Measurements from ENCODE around the gene GPR21. TPM values are rescaled to one million over a fixed set of nuclear protein-coding genes. Genes with fewer than 3 reads are reported as not detected.

Gene GPR21
- total RNA-seq, 2 experiments from 2014 or later, result 0.45 TPM; not detected in 1

- peaks cover 1% of the 10 kb centered on the region for H3K4me1 Mint-ChIP-seq (ENCODE audit: low read depth)
- H3K4me3 Mint-ChIP-seq, result no peak overlapping the region
- intact Hi-C loops (cut with micrococcal nuclease), result no loop called here
- H3K36me3 Mint-ChIP-seq (ENCODE audit: low read depth), result peaks cover 5% of the 10 kb centered on the region
- ChIA-PET CTCF (interaction anchor here (1.2 to 2.0 kb wide), 5 partner anchors 8 to 281 kb away, joined by 3 to 9 read pairs (median 5); no protein-coding TSS in a partner anchor), POLR2A (interaction anchor here (1.5 kb wide), 1 partner anchor 9 kb away, joined by 3 read pairs; no protein-coding TSS in a partner anchor)
- DNase-seq (no peak), ATAC-seq (no peak)
- no peaks in the 10 kb centered on the region for H3K9me3 Mint-ChIP-seq
- no peak for TF ChIP-seq CTCF (IDR thresholded peaks at IDR 0.05)
- H3K27ac Mint-ChIP-seq, result no peak overlapping the region
- H3K27me3 Mint-ChIP-seq, result no peaks in the 10 kb centered on the region
Observed at GRCh38 chr9:123073441-123073840, 40.0 kb downstream of the GPR21 start.

- intact Hi-C loops (cut with micrococcal nuclease), result no loop called here
- POLR2A ChIA-PET, result interaction anchor here (1.5 kb wide), 1 partner anchor 10 kb away, joined by 3 read pairs; no protein-coding TSS in a partner anchor
- TF ChIP-seq CTCF (IDR thresholded peaks at IDR 0.05), result no peak
- Mint-ChIP-seq H3K27me3 (no peaks in the 10 kb centered on the region), H3K4me1 (ENCODE audit: low read depth) (no peaks in the 10 kb centered on the region), H3K4me3 (no peak overlapping the region), H3K9me3 (no peaks in the 10 kb centered on the region), H3K36me3 (ENCODE audit: low read depth) (peaks cover 10% of the 10 kb centered on the region), H3K27ac (no peak overlapping the region)
- ATAC-seq (no peak), DNase-seq (no peak)
- CTCF ChIA-PET, result interaction anchor here (1.2 to 2.0 kb wide), 5 partner anchors 8 to 280 kb away, joined by 3 to 9 read pairs (median 5); no protein-coding TSS in a partner anchor
Observed at GRCh38 chr9:123073991-123074422, 40.5 kb downstream of the GPR21 start.

GRCh38 chr9:123074628-123075027 lies 41.2 kb downstream of the GPR21 start:
- intact Hi-C loops (cut with micrococcal nuclease), result no loop called here
- H3K27ac Mint-ChIP-seq, result no peak overlapping the region
- H3K4me1 Mint-ChIP-seq (ENCODE audit: low read depth), result no peaks in the 10 kb centered on the region
- DNase-seq, result no peak
- ChIA-PET POLR2A (interaction anchor here (1.5 kb wide), 1 partner anchor 10 kb away, joined by 3 read pairs; no protein-coding TSS in a partner anchor), CTCF (interaction anchor here (0.8 to 2.0 kb wide), 5 partner anchors 10 to 281 kb away, joined by 3 to 9 read pairs (median 3); no protein-coding TSS in a partner anchor)
- no peaks in the 10 kb centered on the region for H3K27me3 Mint-ChIP-seq
- no peaks in the 10 kb centered on the region for H3K9me3 Mint-ChIP-seq
- no peak for ATAC-seq
- no peak overlapping the region for H3K4me3 Mint-ChIP-seq
- no peak for TF ChIP-seq CTCF (IDR thresholded peaks at IDR 0.05)
- peaks cover 12% of the 10 kb centered on the region for H3K36me3 Mint-ChIP-seq (ENCODE audit: low read depth)

- H3K27ac Mint-ChIP-seq, result no peak overlapping the region
- TF ChIP-seq CTCF (IDR thresholded peaks at IDR 0.05), result no peak
- H3K9me3 Mint-ChIP-seq, result no peaks in the 10 kb centered on the region
- no peak for DNase-seq
- no peaks in the 10 kb centered on the region for H3K27me3 Mint-ChIP-seq
- peaks cover 9% of the 10 kb centered on the region for H3K36me3 Mint-ChIP-seq (ENCODE audit: low read depth)
- ChIA-PET CTCF (interaction anchor here (0.8 to 3.8 kb wide), 7 partner anchors 9 to 269 kb away, joined by 3 to 63 read pairs (median 4); no protein-coding TSS in a partner anchor), POLR2A (interaction anchor here (1.0 kb wide), 1 partner anchor 13 kb away, joined by 3 read pairs; no protein-coding TSS in a partner anchor)
- intact Hi-C loops (cut with micrococcal nuclease), result loop anchor here (5.0 to 10.0 kb wide), 2 partner anchors 144 to 272 kb away; no protein-coding TSS in a partner anchor
- H3K4me1 Mint-ChIP-seq (ENCODE audit: low read depth), result no peaks in the 10 kb centered on the region
- ATAC-seq, result no peak
- H3K4me3 Mint-ChIP-seq, result no peak overlapping the region
Observed at GRCh38 chr9:123080444-123080843, 47.0 kb downstream of the GPR21 start.

- POLR2A ChIA-PET, result no interaction called here
- intact Hi-C loops (cut with micrococcal nuclease), result loop anchor here (5.0 to 10.0 kb wide), 2 partner anchors 143 to 270 kb away; no protein-coding TSS in a partner anchor
- no peaks in the 10 kb centered on the region for H3K9me3 Mint-ChIP-seq
- peaks cover 9% of the 10 kb centered on the region for H3K36me3 Mint-ChIP-seq (ENCODE audit: low read depth)
- CTCF ChIA-PET, result interaction anchor here (0.8 to 3.8 kb wide), 10 partner anchors 8 to 318 kb away, joined by 3 to 63 read pairs (median 4); no protein-coding TSS in a partner anchor
- H3K4me3 Mint-ChIP-seq, result no peak overlapping the region
- H3K27me3 Mint-ChIP-seq, result no peaks in the 10 kb centered on the region
- peak; percentile 39 for ATAC-seq
- H3K27ac Mint-ChIP-seq, result no peak overlapping the region
- peak; percentile 18 for DNase-seq
- peak; percentile 60 for TF ChIP-seq CTCF (IDR thresholded peaks at IDR 0.05)
- H3K4me1 Mint-ChIP-seq (ENCODE audit: low read depth), result no peaks in the 10 kb centered on the region
Observed at GRCh38 chr9:123081824-123082223, 48.4 kb downstream of the GPR21 start.

Measured in activated CD8-positive, alpha-beta T cell treated with anti-CD3 and anti-CD28 coated beads for 36 hours (primary cell).